H1 (cell line): ENCODE results near the gene LIF. TPM values are rescaled to one million over a fixed set of nuclear protein-coding genes. Genes with fewer than 3 reads are reported as not detected.
"Not testable (repeated sequence)": the region's sequence is repeated elsewhere in the genome, so short reads cannot be mapped to it uniquely, and the experiment has no call there.

ENCODE experiments used
- CTCF ChIA-PET: fragments of 300-600 bp; sonication (Branson Sonifier 250); formaldehyde crosslinking; loops from one replicate; lab custom pipeline; 2021; ENCODE audit not compliant: partially characterized antibody; lab: Charles Lee
- POLR2A ChIA-PET: fragments of 300-600 bp; sonication (Branson Sonifier 250); formaldehyde crosslinking; loops from one replicate; lab custom pipeline; 2021; ENCODE audit warnings: inconsistent platforms; ENCODE audit not compliant: partially characterized antibody; lab: Charles Lee
- DNase-seq, 2 experiments: peaks; one replicate each; pipeline versions ENCODE4 v3.0.0 to v3.0.0-alpha.2; 2010 to 2022; ENCODE audit warnings: low spot score in 2 of 2, low read depth in 1 of 2, mixed read lengths in 1 of 2
- FAIRE-seq: peaks from 2 replicates; lab custom pipeline; 2011; peaks lifted over from hg19 to GRCh38; lab: Jason Lieb, UNC
- H2AFZ ChIP-seq: 2 replicates; pipeline ENCODE4 v1.8.1; 2012; ENCODE audit warnings: low read length, inconsistent platforms
- H2AK5ac ChIP-seq: 2 replicates; pipeline ENCODE4 v1.6.1; 2013; ENCODE audit warnings: low read depth, low read length
- H2BK120ac ChIP-seq: replicated peaks from 2 replicates; pipeline ENCODE3; 2013; ENCODE audit warnings: low read depth, low read length, inconsistent platforms
- H2BK12ac ChIP-seq: 2 replicates; pipeline ENCODE4 v1.6.1; 2013; ENCODE audit warnings: low read depth, low read length
- H2BK15ac ChIP-seq: 2 replicates; pipeline ENCODE4 v1.6.1; 2013; ENCODE audit warnings: low read length
- H2BK20ac ChIP-seq: 2 replicates; pipeline ENCODE4 v1.6.1; 2013; ENCODE audit warnings: low read length
- H2BK5ac ChIP-seq: 2 replicates; pipeline ENCODE4 v1.6.1; 2013; ENCODE audit warnings: low read depth, low read length
- H3K14ac ChIP-seq: 2 replicates; pipeline ENCODE4 v1.6.1; 2013; ENCODE audit warnings: inconsistent platforms; ENCODE audit not compliant: insufficient read length
- H3K18ac ChIP-seq: 2 replicates; pipeline ENCODE4 v1.6.1; 2013; ENCODE audit warnings: low read length; ENCODE audit errors: extremely low read depth
- H3K23ac ChIP-seq: 2 replicates; pipeline ENCODE4 v1.6.1; 2013; ENCODE audit warnings: inconsistent platforms; ENCODE audit not compliant: insufficient read length
- H3K23me2 ChIP-seq: 2 replicates; pipeline ENCODE4 v1.6.1; 2013; ENCODE audit warnings: low read depth, low read length
- H3K27ac ChIP-seq: 2 replicates; pipeline ENCODE4 v1.6.1; 2011; ENCODE audit warnings: low read depth, low read length, inconsistent platforms
- H3K27me3 ChIP-seq, 4 experiments: replicated peaks in 1 of 4; 1 replicate in 1 of 4; 2 replicates in 3 of 4; pipeline versions ENCODE4 v1.6.1 to v1.8.1; 2011 to 2013; ENCODE audit warnings: low read length in 3 of 4, mild to moderate bottlenecking in 3 of 4, inconsistent platforms in 2 of 4, mixed read lengths in 2 of 4, moderate library complexity in 1 of 4; ENCODE audit not compliant: control insufficient read depth in 3 of 4, insufficient read depth in 3 of 4; ENCODE audit errors: extremely low read depth in 1 of 4
- H3K36me3 ChIP-seq, 4 experiments: 2 replicates each; pipeline versions ENCODE4 v1.6.1 to v1.8.1; 2011 to 2013; ENCODE audit warnings: mild to moderate bottlenecking in 4 of 4, low read length in 3 of 4, moderate library complexity in 2 of 4, control low read depth in 1 of 4, inconsistent platforms in 1 of 4; ENCODE audit not compliant: insufficient read depth in 4 of 4, control insufficient read depth in 2 of 4
- H3K4ac ChIP-seq: replicated peaks from 2 replicates; pipeline ENCODE3; 2013; ENCODE audit warnings: low read length, low read depth, mixed read lengths, inconsistent platforms; ENCODE audit not compliant: insufficient read length
- H3K4me1 ChIP-seq, 4 experiments: replicated peaks in 1 of 4; 1 replicate in 1 of 4; 2 replicates in 3 of 4; pipeline versions ENCODE4 v1.6.1 to v1.8.1; 2011 to 2013; ENCODE audit warnings: low read length in 3 of 4, inconsistent platforms in 2 of 4, mixed read lengths in 1 of 4; ENCODE audit not compliant: insufficient read depth in 4 of 4, control insufficient read depth in 3 of 4
- H3K4me2 ChIP-seq, 2 experiments: 2 replicates each; pipeline versions ENCODE4 v1.6.1 to v1.8.1; 2011 to 2013; ENCODE audit warnings: low read depth in 2 of 2, low read length in 2 of 2, control low read depth in 1 of 2, inconsistent platforms in 1 of 2, mild to moderate bottlenecking in 1 of 2; ENCODE audit not compliant: insufficient read depth in 1 of 2
- H3K4me3 ChIP-seq, 4 experiments: fragments of 200-600, 300-600 bp in 1 of 4; sonication (generic), shearing (Covaris generic), sonication (Bioruptor Twin) in 1 of 4; 2 replicates each; pipeline versions ENCODE4 v1.5.1 to v1.8.1; 2011 to 2016; ENCODE audit warnings: low read length in 4 of 4, low read depth in 3 of 4, control low read depth in 2 of 4, inconsistent platforms in 2 of 4, mild to moderate bottlenecking in 2 of 4, mixed read lengths in 1 of 4, moderate library complexity in 1 of 4; ENCODE audit not compliant: insufficient read depth in 2 of 4; ENCODE audit errors: extremely low read depth in 1 of 4
- H3K56ac ChIP-seq: replicated peaks from 2 replicates; pipeline ENCODE3; 2013; ENCODE audit warnings: low read depth, mild to moderate bottlenecking, mixed read lengths, low read length, inconsistent platforms; ENCODE audit not compliant: insufficient read length
- H3K79me1 ChIP-seq: 2 replicates; pipeline ENCODE4 v1.6.1; 2013; ENCODE audit warnings: low read depth, low read length, control low read depth
- H3K79me2 ChIP-seq, 2 experiments: 2 replicates each; pipeline versions ENCODE4 v1.6.1 to v1.8.1; 2012 to 2013; ENCODE audit warnings: low read length in 2 of 2, mild to moderate bottlenecking in 2 of 2, inconsistent platforms in 1 of 2; ENCODE audit not compliant: insufficient read depth in 2 of 2, control insufficient read depth in 1 of 2
- H3K9ac ChIP-seq, 4 experiments: replicated peaks in 1 of 4; 1 replicate in 1 of 4; 2 replicates in 3 of 4; pipeline versions ENCODE4 v1.6.1 to v1.8.1; 2011 to 2013; ENCODE audit warnings: low read depth in 3 of 4, low read length in 3 of 4, control low read depth in 2 of 4, mild to moderate bottlenecking in 2 of 4, moderate library complexity in 2 of 4, inconsistent platforms in 1 of 4; ENCODE audit errors: extremely low read depth in 1 of 4
- H3K9me3 ChIP-seq, 2 experiments: 2 replicates each; pipeline versions ENCODE4 v1.6.1 to v1.8.1; 2012 to 2013; ENCODE audit warnings: mild to moderate bottlenecking in 2 of 2, moderate library complexity in 2 of 2, control low read depth in 1 of 2, inconsistent platforms in 1 of 2, low read depth in 1 of 2, low read length in 1 of 2, mixed read lengths in 1 of 2; ENCODE audit not compliant: insufficient read depth in 2 of 2
- H4K20me1 ChIP-seq, 2 experiments: replicated peaks in 1 of 2; 2 replicates each; pipeline versions ENCODE3 to v1.8.1; 2011 to 2013; ENCODE audit warnings: inconsistent platforms in 2 of 2, low read length in 2 of 2, mild to moderate bottlenecking in 1 of 2; ENCODE audit not compliant: insufficient read depth in 2 of 2, control insufficient read depth in 1 of 2
- H4K5ac ChIP-seq: 2 replicates; pipeline ENCODE4 v1.6.1; 2013; ENCODE audit warnings: low read length, low read depth, mixed read lengths, inconsistent platforms; ENCODE audit not compliant: insufficient read length
- H4K8ac ChIP-seq: 2 replicates; pipeline ENCODE4 v1.8.0; 2013; ENCODE audit warnings: mild to moderate bottlenecking, moderate library complexity, low read length, inconsistent platforms; ENCODE audit not compliant: insufficient read depth; ENCODE audit errors: extremely low read depth
- H4K91ac ChIP-seq: replicated peaks from 2 replicates; pipeline ENCODE3; 2013; ENCODE audit warnings: low read length, mixed read lengths, inconsistent platforms; ENCODE audit not compliant: insufficient read length
- WGBS, 2 experiments: shearing (Covaris generic) in 1 of 2; methylation state at CpG; one replicate each; pipeline versions ENCODE4 v1.1.6 to v1.1.7; 2013 to 2015; ENCODE audit warnings: low lambda C conversion rate in 2 of 2, mixed read lengths in 2 of 2, inconsistent platforms in 1 of 2, low coverage in 1 of 2, missing lambda C conversion rate in 1 of 2; ENCODE audit not compliant: insufficient replicate concordance in 2 of 2, insufficient coverage in 1 of 2, insufficient read length in 1 of 2; ENCODE audit errors: extremely low coverage in 1 of 2, missing lambda C conversion rate in 1 of 2; 5-methylcytosine and 5-hydroxymethylcytosine counted together
- polyA plus RNA-seq, 7 experiments: library from polyadenylated mRNA; depleted of rRNA in 3 of 7; stranded (reverse) in 5 of 7; unstranded in 2 of 7; fragments of >200 nt in 5 of 7; fragments of 200-250 nt in 2 of 7; gene quantifications; 1 replicate in 5 of 7; 2 replicates in 1 of 7; 4 replicates in 1 of 7; pipeline versions ENCODE4 v1.2.1 to v1.2.3, GENCODE V29; 2011 to 2013; ENCODE audit warnings: missing spikeins in 2 of 7, mixed read lengths in 2 of 7
- total RNA-seq: library from RNA; stranded (reverse); fragmentation: NEBNext Ultra II Directional; extraction: Animal tissue kit (Norgen Biotek cat#: 25700); gene quantifications from 2 replicates; pipeline ENCODE4 v1.2.1, GENCODE V29; 2021

LIF gene
- total and polyA plus RNA-seq, 2 of the 8 experiments (the other 6 are each of a cell fraction or from before 2014, with no cell fraction given) = 3.3 to 3.5 TPM

GRCh38 chr22:30200905-30201304 is 45.7 kb downstream of the LIF start:
- H4K5ac ChIP-seq, H4K91ac ChIP-seq, H3K9ac ChIP-seq, H2BK5ac ChIP-seq, H4K20me1 ChIP-seq, H3K18ac ChIP-seq, POLR2A ChIA-PET, H3K4me3 ChIP-seq, H3K4me2 ChIP-seq, DNase-seq, H2AK5ac ChIP-seq, H2BK12ac ChIP-seq, H3K14ac ChIP-seq, H3K27me3 ChIP-seq, H2AFZ ChIP-seq, H3K4ac ChIP-seq, H4K8ac ChIP-seq, H3K36me3 ChIP-seq, H3K23me2 ChIP-seq, H3K79me2 ChIP-seq, H3K27ac ChIP-seq, H3K9me3 ChIP-seq, FAIRE-seq, H3K79me1 ChIP-seq, H3K56ac ChIP-seq, H2BK20ac ChIP-seq, H2BK120ac ChIP-seq, H2BK15ac ChIP-seq, H3K23ac ChIP-seq: not testable (repeated sequence)
- CTCF ChIA-PET = interaction anchor here (0.5 to 2.0 kb wide), 2 partner anchors 23 to 80 kb away, joined by 3 to 4 read pairs; no protein-coding TSS in a partner anchor
- H3K4me1 ChIP-seq = peaks cover 5 to 11% (median 8%) of the 10 kb centered on the region in 4 experiments; a peak in 6 of 7 replicates
- 85% methylated on average over 10 of the region's 10 CpGs; no CpG with 5 or more reads in 1 of the 2 experiments for WGBS, 2 experiments
